ENCODE measurements around the gene DAB2IP. TPM values are rescaled to one million over a fixed set of nuclear protein-coding genes. Genes with fewer than 3 reads are reported as not detected.

DAB2IP gene
- total RNA-seq, 1 experiment from 2014 or later, result 15.2 TPM

DNA sequence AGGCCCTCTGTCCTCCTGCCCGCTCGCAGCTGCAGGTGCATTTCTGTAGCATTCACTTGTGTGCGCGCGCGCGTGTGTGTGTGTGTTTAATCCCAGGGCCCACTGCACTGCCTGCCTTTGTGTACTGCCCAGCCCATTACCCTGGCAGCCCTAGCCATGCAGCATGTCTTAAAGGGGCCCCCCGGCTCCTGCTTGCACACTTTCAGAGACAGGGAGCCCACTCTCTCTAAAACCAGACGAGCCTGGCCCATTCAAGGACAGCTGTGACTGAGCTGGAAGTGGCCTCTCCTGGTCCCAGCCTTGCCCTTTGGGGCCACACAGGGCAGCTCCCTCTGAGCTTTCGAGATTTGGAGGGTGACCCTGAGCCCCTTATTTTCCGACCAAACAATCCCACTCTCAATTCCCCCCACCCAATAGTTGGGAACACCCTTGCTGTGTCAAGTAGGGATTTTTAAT, 98.9 kb downstream of the DAB2IP start:
- intact Hi-C loops (cut with micrococcal nuclease), result no loop called here
- Histone ChIP-seq H3K4me2 (ENCODE audit: low read length) (no peak overlapping the region), H3K27me3 (ENCODE audit: low read length) (no peaks in the 10 kb centered on the region), H3K9me2 (replicated peaks; ENCODE audit: low read length) (no peaks in the 10 kb centered on the region), H3K4me1 (ENCODE audit: insufficient read depth, low read length) (no peaks in the 10 kb centered on the region), H3K36me3 (ENCODE audit: low read depth, low read length) (no peaks in the 10 kb centered on the region), H3K9me3 (ENCODE audit: low read length) (no peaks in the 10 kb centered on the region), H3K79me2 (ENCODE audit: low read length) (no peaks in the 10 kb centered on the region), H3F3A (ENCODE audit: low read length, unreplicated experiment) (no peaks in the 10 kb centered on the region), H3K27ac (ENCODE audit: low read length) (no peak overlapping the region), H3K4me3 (ENCODE audit: low read length) (no peak overlapping the region), H4K20me1 (ENCODE audit: low read length) (no peaks in the 10 kb centered on the region), H3K9ac (ENCODE audit: low read length) (no peak overlapping the region), H2AFZ (ENCODE audit: low read length) (no peak overlapping the region)
- CTCF ChIA-PET, result no interaction called here
- POLR2A ChIA-PET (ENCODE audit: unreplicated experiment), result no interaction called here
- DNase-seq, result no peak
- no TSS peak for BruUV-seq (replicated peaks)
- ATAC-seq, result no peak
- no peak for TF ChIP-seq EZH2 (IDR thresholded peaks at IDR 0.05; ENCODE audit: low read length, unreplicated experiment)
- no peak for TF ChIP-seq EZH2phosphoT487 (IDR thresholded peaks at IDR 0.05; ENCODE audit: borderline replicate concordance, low read length)
- TF ChIP-seq, protein P1, sequence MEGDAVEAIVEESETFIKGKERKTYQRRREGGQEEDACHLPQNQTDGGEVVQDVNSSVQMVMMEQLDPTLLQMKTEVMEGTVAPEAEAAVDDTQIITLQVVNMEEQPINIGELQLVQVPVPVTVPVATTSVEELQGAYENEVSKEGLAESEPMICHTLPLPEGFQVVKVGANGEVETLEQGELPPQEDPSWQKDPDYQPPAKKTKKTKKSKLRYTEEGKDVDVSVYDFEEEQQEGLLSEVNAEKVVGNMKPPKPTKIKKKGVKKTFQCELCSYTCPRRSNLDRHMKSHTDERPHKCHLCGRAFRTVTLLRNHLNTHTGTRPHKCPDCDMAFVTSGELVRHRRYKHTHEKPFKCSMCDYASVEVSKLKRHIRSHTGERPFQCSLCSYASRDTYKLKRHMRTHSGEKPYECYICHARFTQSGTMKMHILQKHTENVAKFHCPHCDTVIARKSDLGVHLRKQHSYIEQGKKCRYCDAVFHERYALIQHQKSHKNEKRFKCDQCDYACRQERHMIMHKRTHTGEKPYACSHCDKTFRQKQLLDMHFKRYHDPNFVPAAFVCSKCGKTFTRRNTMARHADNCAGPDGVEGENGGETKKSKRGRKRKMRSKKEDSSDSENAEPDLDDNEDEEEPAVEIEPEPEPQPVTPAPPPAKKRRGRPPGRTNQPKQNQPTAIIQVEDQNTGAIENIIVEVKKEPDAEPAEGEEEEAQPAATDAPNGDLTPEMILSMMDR (conservative IDR thresholded peaks at IDR 0.05; ENCODE audit: low read depth, low read length), result no peak

DNA sequence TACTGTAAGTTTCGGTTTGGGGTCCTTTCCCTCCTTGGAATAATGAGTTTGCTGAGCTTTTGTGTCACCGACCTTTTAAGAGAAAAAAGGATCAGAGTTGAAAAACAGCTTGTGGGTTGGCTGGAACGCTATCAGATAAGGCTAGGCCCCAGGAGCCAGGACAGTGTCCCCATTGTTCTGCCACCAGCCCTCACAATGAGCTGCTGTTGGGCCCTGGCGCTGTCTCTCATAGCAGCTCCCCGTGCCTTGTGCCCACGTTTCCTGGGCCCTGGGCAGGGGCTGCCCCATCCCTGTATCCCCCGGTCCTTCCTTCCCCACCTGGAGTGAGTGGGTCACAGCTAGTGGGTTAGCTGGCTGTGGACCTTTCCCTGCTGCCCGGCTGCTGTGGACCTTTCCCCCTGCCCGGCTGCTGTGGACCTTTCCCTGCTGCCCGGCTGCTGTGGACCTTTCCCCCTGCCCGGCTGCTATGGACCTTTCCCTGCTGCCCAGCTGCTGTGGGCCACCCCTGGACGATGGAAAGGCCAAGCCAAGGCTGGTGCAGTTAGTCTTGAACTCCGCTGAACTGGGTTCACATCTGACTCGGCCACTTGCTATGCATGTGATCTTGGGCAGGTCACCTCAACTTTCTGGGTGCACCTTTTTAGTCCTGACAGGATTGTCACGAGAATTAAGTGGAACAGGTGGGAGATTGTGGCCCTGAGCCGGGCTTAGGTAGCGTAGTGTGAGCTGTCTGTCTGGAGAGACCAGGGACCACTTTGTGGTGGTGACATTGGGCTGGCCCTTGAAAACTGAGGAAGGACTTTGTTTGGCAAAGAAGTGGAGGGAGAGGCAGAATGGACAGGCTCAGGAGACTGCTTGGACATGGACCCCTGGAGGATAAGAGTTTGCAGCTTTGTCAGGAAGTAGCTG, 99.5 kb downstream of the DAB2IP start:
- H3K27me3 ChIP-seq (ENCODE audit: low read length), result no peaks in the 10 kb centered on the region
- no peak overlapping the region for H3K9ac ChIP-seq (ENCODE audit: low read length)
- intact Hi-C loops (cut with micrococcal nuclease), result no loop called here
- ChIA-PET POLR2A (ENCODE audit: unreplicated experiment) (no interaction called here), CTCF (no interaction called here)
- H3K27ac ChIP-seq (ENCODE audit: low read length), result no peak overlapping the region
- H3K4me3 ChIP-seq (ENCODE audit: low read length), result no peak overlapping the region
- H3K36me3 ChIP-seq (ENCODE audit: low read depth, low read length), result no peaks in the 10 kb centered on the region
- no peak overlapping the region for H2AFZ ChIP-seq (ENCODE audit: low read length)
- H3K4me2 ChIP-seq (ENCODE audit: low read length), result no peak overlapping the region
- no peaks in the 10 kb centered on the region for H3F3A ChIP-seq (ENCODE audit: low read length, unreplicated experiment)
- H3K79me2 ChIP-seq (ENCODE audit: low read length), result no peaks in the 10 kb centered on the region
- no peak for TF ChIP-seq EZH2phosphoT487 (IDR thresholded peaks at IDR 0.05; ENCODE audit: borderline replicate concordance, low read length)
- TF ChIP-seq, protein P1 (conservative IDR thresholded peaks at IDR 0.05; ENCODE audit: low read depth, low read length), result no peak
- ATAC-seq (peak; percentile 33; the same call in 1 of the 2 replicates), DNase-seq (no peak)
- no TSS peak for BruUV-seq (replicated peaks)
- H3K9me2 ChIP-seq (replicated peaks; ENCODE audit: low read length), result no peaks in the 10 kb centered on the region
- H4K20me1 ChIP-seq (ENCODE audit: low read length), result no peaks in the 10 kb centered on the region
- H3K9me3 ChIP-seq (ENCODE audit: low read length), result no peaks in the 10 kb centered on the region
- H3K4me1 ChIP-seq (ENCODE audit: insufficient read depth, low read length), result no peaks in the 10 kb centered on the region

Data from PC-3 (cell line).